Panc1 (cell line): Measurements from ENCODE around the gene FETUB. TPM values are rescaled to one million over a fixed set of nuclear protein-coding genes. Genes with fewer than 3 reads are reported as not detected.

Experiments
- ATAC-seq: fragments of 200-7000 bp; cut with Tn5 transposase; 2 replicates; pipeline ENCODE4 v1.9.1; 2020; ENCODE audit warnings: mild to moderate bottlenecking, moderate library complexity
- BruUV-seq: library from RNA; stranded (reverse); fragments of 400-500 nt; replicated peaks from 2 replicates; lab custom pipeline; 2021; lab: Mats Ljungman, UMichigan
- CTCF ChIA-PET: fragments of 300-600 bp; sonication (Branson Sonifier 250); formaldehyde crosslinking; loops from one replicate; lab custom pipeline; 2022; ENCODE audit warnings: antibody characterized with exemption; lab: Charles Lee
- POLR2A ChIA-PET: fragments of 300-600 bp; sonication (Branson Sonifier 250); formaldehyde crosslinking; loops from one replicate; lab custom pipeline; 2022; ENCODE audit warnings: antibody characterized with exemption; lab: Charles Lee
- DNase-seq: peaks from one replicate; pipeline ENCODE4 v3.0.0-alpha.2; 2010; ENCODE audit warnings: low read depth, low spot score
- H3K27ac ChIP-seq: 2 replicates; pipeline ENCODE4 v1.5.1; 2011; ENCODE audit warnings: mild to moderate bottlenecking, low read length, inconsistent platforms
- H3K27me3 ChIP-seq: fragments of 200-500 bp; sonication (Bioruptor generic); 2 replicates; pipeline ENCODE4 v1.6.0; 2014; ENCODE audit warnings: low read length, inconsistent platforms; ENCODE audit not compliant: control insufficient read depth, insufficient read depth
- H3K36me3 ChIP-seq: fragments of 200-500 bp; sonication (Bioruptor generic); 2 replicates; pipeline ENCODE4 v1.5.1; 2014; ENCODE audit warnings: inconsistent platforms, mild to moderate bottlenecking, low read length, moderate library complexity; ENCODE audit not compliant: control insufficient read depth, insufficient read depth
- H3K4me1 ChIP-seq: 2 replicates; pipeline ENCODE4 v1.5.1; 2011; ENCODE audit warnings: inconsistent platforms, mild to moderate bottlenecking, low read length, moderate library complexity; ENCODE audit not compliant: control insufficient read depth, insufficient read depth
- H3K4me3 ChIP-seq, 2 experiments: 2 replicates each; pipeline ENCODE4 v1.5.1; 2011 to 2012; ENCODE audit warnings: low read depth in 2 of 2, low read length in 2 of 2, mild to moderate bottlenecking in 2 of 2, inconsistent platforms in 1 of 2, moderate library complexity in 1 of 2
- H3K9me3 ChIP-seq: fragments of 200-500 bp; sonication (Bioruptor generic); 2 replicates; pipeline ENCODE4 v1.5.1; 2014; ENCODE audit warnings: low read depth, mild to moderate bottlenecking, inconsistent platforms, low read length, moderate library complexity; ENCODE audit not compliant: control insufficient read depth, insufficient read depth
- POLR2AphosphoS5 ChIP-seq: IDR thresholded peaks from 2 replicates; pipeline ENCODE4 v1.6.1; 2012; ENCODE audit warnings: mild to moderate bottlenecking, low read depth, low read length, moderate library complexity
- SIN3A ChIP-seq: IDR thresholded peaks from 2 replicates; pipeline ENCODE4 v1.6.1; 2012; ENCODE audit warnings: low read depth, mild to moderate bottlenecking, low read length, moderate library complexity, borderline replicate concordance; ENCODE audit not compliant: insufficient read depth
- TCF7L2 ChIP-seq: IDR thresholded peaks from 2 replicates; pipeline ENCODE4 v1.6.1; 2011; ENCODE audit warnings: mild to moderate bottlenecking, low read depth, low read length, inconsistent platforms
- in situ Hi-C: cut with HindIII; loops from 2 replicates; pipeline ENCODE4 v1.10.0; 2016; ENCODE audit warnings: low sequenced_read_pairs, low pct_unique_long_range_greater_than_20kb
- intact Hi-C: fragments of 100-400 bp; cut with micrococcal nuclease; formaldehyde crosslinking; loops from one replicate; pipeline ENCODE4 v1.10.0; 2022; ENCODE audit not compliant: unreplicated experiment
- total RNA-seq: library from RNA; stranded (reverse); gene quantifications from one replicate; pipeline ENCODE4 v1.2.1, GENCODE V29; 2021; ENCODE audit not compliant: unreplicated experiment
- TF ChIP-seq, protein P1 (sequence below), 2 experiments: IDR thresholded peaks; 2 replicates each; pipeline ENCODE4 v1.6.1; 2011 to 2012; ENCODE audit warnings: low read depth in 2 of 2, control low read depth in 1 of 2, low read length in 1 of 2, mild to moderate bottlenecking in 1 of 2, moderate library complexity in 1 of 2; ENCODE audit not compliant: insufficient read depth in 1 of 2
- TF ChIP-seq, protein P2 (sequence below): fragments of 450-650 bp; IDR thresholded peaks from 2 replicates; pipeline ENCODE4 v1.5.1; 2017; ENCODE audit warnings: mild to moderate bottlenecking

The FETUB gene
- total RNA-seq, 1 experiment from 2014 or later = not detected

DNA sequence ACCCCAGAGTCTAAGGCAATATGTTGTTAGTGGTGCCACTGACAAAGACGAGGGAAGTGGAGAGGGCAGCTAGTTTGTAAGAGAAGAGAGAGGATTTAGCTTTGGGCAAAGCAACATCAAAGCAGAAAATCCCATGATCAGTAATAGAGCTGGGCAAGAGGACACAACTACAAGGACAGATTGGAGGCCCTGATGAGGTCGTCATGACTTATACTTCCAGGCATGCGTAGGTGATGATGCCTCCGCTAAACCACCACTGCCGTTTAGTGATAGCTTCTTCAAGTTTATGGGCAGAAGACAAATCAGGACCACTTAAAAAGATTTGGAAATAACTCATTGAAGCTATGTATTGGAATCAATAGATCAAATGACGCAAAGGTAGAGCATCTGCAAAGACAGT is 28.2 kb downstream of the FETUB start:
- no peak for TF ChIP-seq TCF7L2
- TF ChIP-seq SIN3A = no peak
- TF ChIP-seq, protein P1, sequence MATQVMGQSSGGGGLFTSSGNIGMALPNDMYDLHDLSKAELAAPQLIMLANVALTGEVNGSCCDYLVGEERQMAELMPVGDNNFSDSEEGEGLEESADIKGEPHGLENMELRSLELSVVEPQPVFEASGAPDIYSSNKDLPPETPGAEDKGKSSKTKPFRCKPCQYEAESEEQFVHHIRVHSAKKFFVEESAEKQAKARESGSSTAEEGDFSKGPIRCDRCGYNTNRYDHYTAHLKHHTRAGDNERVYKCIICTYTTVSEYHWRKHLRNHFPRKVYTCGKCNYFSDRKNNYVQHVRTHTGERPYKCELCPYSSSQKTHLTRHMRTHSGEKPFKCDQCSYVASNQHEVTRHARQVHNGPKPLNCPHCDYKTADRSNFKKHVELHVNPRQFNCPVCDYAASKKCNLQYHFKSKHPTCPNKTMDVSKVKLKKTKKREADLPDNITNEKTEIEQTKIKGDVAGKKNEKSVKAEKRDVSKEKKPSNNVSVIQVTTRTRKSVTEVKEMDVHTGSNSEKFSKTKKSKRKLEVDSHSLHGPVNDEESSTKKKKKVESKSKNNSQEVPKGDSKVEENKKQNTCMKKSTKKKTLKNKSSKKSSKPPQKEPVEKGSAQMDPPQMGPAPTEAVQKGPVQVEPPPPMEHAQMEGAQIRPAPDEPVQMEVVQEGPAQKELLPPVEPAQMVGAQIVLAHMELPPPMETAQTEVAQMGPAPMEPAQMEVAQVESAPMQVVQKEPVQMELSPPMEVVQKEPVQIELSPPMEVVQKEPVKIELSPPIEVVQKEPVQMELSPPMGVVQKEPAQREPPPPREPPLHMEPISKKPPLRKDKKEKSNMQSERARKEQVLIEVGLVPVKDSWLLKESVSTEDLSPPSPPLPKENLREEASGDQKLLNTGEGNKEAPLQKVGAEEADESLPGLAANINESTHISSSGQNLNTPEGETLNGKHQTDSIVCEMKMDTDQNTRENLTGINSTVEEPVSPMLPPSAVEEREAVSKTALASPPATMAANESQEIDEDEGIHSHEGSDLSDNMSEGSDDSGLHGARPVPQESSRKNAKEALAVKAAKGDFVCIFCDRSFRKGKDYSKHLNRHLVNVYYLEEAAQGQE (IDR thresholded peaks at IDR 0.05; ENCODE audit: insufficient read depth in 1 of 2, low read depth in 2 of 2, low read length in 1 of 2) = no peak
- TF ChIP-seq, protein P2, sequence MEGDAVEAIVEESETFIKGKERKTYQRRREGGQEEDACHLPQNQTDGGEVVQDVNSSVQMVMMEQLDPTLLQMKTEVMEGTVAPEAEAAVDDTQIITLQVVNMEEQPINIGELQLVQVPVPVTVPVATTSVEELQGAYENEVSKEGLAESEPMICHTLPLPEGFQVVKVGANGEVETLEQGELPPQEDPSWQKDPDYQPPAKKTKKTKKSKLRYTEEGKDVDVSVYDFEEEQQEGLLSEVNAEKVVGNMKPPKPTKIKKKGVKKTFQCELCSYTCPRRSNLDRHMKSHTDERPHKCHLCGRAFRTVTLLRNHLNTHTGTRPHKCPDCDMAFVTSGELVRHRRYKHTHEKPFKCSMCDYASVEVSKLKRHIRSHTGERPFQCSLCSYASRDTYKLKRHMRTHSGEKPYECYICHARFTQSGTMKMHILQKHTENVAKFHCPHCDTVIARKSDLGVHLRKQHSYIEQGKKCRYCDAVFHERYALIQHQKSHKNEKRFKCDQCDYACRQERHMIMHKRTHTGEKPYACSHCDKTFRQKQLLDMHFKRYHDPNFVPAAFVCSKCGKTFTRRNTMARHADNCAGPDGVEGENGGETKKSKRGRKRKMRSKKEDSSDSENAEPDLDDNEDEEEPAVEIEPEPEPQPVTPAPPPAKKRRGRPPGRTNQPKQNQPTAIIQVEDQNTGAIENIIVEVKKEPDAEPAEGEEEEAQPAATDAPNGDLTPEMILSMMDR = no peak
- TF ChIP-seq POLR2AphosphoS5 = no peak
- Histone ChIP-seq H3K36me3 (no peaks in the 10 kb centered on the region), H3K4me1 (no peaks in the 10 kb centered on the region), H3K27ac (no peak overlapping the region), H3K4me3 (no peak overlapping the region), H3K9me3 (no peaks in the 10 kb centered on the region), H3K27me3 (peaks cover 11% of the 10 kb centered on the region)
- intact Hi-C loops (no loop called here), in situ Hi-C loops (no loop called here)
- no peak for DNase-seq
- ChIA-PET POLR2A (interaction anchor here (0.7 kb wide), 1 partner anchor 38 kb away, joined by 3 read pairs; no protein-coding TSS in a partner anchor), CTCF (no interaction called here)
- no TSS peak for BruUV-seq
- ATAC-seq = no peak

DNA sequence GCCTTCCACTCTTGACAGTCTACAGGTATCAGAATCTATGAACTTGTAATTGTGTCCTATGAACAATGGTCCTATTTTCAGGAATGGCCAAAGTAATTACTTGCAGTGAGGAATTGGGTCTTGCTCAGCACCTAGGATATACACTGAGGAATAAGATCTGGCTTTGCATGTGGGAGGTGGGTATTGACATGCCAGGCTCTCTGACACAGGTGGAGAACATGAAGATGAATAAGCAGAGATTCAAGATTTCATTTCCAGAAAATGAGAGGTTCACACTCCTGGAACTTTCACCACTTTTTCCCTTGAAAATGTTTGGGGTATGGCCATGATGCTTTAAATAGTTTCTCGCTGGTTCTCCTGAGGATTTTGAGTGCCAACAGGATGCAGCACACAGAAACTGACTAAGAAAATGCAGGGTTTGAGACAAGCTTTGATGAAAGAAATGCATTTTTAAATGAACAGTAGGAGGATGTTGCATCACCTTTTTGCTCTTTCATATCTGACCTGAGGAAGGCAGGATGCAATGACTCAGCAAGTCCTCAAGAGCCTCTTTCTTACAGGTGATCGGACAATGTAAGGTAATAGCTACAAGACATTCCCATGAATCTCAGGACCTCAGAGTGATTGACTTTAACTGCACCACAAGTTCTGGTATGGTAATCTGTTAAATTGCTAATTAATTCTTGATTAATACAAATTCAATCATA is 29.3 kb downstream of the FETUB start:
- TF ChIP-seq, protein P1 (IDR thresholded peaks at IDR 0.05; ENCODE audit: insufficient read depth in 1 of 2, low read depth in 2 of 2, low read length in 1 of 2) = no peak
- TF ChIP-seq, protein P2 = no peak
- TF ChIP-seq TCF7L2 (no peak), SIN3A (no peak), POLR2AphosphoS5 (no peak)
- POLR2A ChIA-PET = no interaction called here
- peaks cover 16% of the 10 kb centered on the region for H3K27me3 ChIP-seq
- intact Hi-C loops = no loop called here
- H3K36me3 ChIP-seq = no peaks in the 10 kb centered on the region
- ATAC-seq (no peak), DNase-seq (no peak)
- H3K4me1 ChIP-seq = no peaks in the 10 kb centered on the region
- no peak overlapping the region for H3K27ac ChIP-seq
- in situ Hi-C loops = no loop called here
- no peak overlapping the region for H3K4me3 ChIP-seq
- H3K9me3 ChIP-seq = no peaks in the 10 kb centered on the region
- CTCF ChIA-PET = no interaction called here
- BruUV-seq = no TSS peak
